ENCODE measurements around the gene DBNL.

Gene DBNL

DNA sequence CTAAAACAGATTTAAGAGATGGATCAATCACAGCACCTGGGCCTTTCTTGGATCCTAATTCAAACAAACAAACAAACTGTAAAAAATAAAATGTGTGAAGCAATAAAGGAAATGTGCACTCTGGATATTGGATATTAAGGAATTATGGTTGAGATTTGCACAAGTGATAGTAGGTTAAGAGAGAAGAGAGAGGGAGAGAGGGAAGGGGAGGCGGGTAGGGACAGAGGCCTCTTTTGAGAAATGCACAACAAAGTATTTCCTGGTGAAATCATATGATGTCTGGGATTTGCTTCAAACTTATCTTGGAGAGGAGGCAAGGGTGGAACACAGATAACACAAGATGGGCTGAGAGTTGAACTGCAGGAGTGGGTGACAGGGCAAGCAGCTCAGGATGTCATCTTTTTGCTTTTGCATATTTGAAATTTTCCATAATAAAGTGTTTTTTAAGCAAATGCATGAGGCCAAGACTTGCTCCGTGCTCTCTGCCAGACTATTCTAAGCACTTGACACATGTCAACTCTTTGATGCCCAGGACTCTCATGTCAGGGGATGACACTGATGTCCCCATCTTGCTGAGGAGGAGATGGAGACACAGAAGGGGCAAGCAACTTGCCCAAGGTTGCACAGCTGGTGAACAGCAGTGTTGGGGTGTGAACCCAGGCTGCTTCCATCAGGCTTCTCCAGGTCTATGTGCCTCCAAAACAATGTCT lies 50.5 kb downstream of the DBNL start:
- DNase-seq (ENCODE audit: extremely low spot score), result no peak
- no peak for TF ChIP-seq FOXA1 (IDR thresholded peaks at IDR 0.05)
- TF ChIP-seq FOXK2 (IDR thresholded peaks at IDR 0.05), result no peak
- TF ChIP-seq SUZ12 (IDR thresholded peaks at IDR 0.05), result no peak
- TF ChIP-seq L3MBTL2 (conservative IDR thresholded peaks at IDR 0.05), result no peak
- TF ChIP-seq TARDBP (IDR thresholded peaks at IDR 0.05), result no peak
- no peak for TF ChIP-seq ARNT (IDR thresholded peaks at IDR 0.05)
- TF ChIP-seq ELF4 (IDR thresholded peaks at IDR 0.05), result no peak
- no peak for TF ChIP-seq PKNOX1 (IDR thresholded peaks at IDR 0.05)
- no peak for TF ChIP-seq SP1 (IDR thresholded peaks at IDR 0.05)
- no peak for TF ChIP-seq NFRKB (IDR thresholded peaks at IDR 0.05)
- POLR2A ChIA-PET, result interaction anchor here (1.0 kb wide), 1 partner anchor 21 kb away, joined by 3 read pairs; no protein-coding TSS in a partner anchor
- CTCF ChIA-PET, result no interaction called here

DNA sequence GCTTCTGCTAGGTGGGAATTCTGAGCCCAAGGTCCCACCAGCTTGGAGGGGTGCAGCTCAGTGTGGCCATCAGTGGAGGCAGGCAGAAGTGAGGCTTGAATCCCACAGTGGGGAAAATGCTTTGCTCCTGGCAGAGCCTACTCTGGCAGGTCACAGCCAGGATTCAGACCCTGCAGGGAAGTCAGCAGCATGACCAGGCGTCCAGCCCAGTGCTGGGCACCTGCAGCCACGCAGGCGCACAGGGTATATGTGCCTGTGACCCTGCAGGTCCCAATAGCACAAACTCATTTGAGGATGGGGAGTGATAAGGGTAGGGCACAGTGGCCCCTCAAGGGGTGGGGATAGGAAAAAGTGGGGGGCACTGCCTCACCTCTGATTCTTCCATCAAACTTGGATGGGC lies 51.3 kb downstream of the DBNL start:
- TF ChIP-seq SP1 (IDR thresholded peaks at IDR 0.05), result no peak
- no peak for TF ChIP-seq LEF1 (IDR thresholded peaks at IDR 0.05; ENCODE audit: borderline replicate concordance)
- no peak for TF ChIP-seq PKNOX1 (IDR thresholded peaks at IDR 0.05)
- no peak for TF ChIP-seq ARNT (IDR thresholded peaks at IDR 0.05)
- no peak for TF ChIP-seq ELF4 (IDR thresholded peaks at IDR 0.05)
- TF ChIP-seq FOXK2 (IDR thresholded peaks at IDR 0.05), result no peak
- no peak for TF ChIP-seq ZNF384 (IDR thresholded peaks at IDR 0.05)
- TF ChIP-seq SUZ12 (IDR thresholded peaks at IDR 0.05), result no peak
- TF ChIP-seq NFRKB (IDR thresholded peaks at IDR 0.05), result no peak
- ChIA-PET CTCF (no interaction called here), POLR2A (interaction anchor here (1.0 kb wide), 1 partner anchor 21 kb away, joined by 3 read pairs; no protein-coding TSS in a partner anchor)
- DNase-seq (ENCODE audit: extremely low spot score), result no peak

DNA sequence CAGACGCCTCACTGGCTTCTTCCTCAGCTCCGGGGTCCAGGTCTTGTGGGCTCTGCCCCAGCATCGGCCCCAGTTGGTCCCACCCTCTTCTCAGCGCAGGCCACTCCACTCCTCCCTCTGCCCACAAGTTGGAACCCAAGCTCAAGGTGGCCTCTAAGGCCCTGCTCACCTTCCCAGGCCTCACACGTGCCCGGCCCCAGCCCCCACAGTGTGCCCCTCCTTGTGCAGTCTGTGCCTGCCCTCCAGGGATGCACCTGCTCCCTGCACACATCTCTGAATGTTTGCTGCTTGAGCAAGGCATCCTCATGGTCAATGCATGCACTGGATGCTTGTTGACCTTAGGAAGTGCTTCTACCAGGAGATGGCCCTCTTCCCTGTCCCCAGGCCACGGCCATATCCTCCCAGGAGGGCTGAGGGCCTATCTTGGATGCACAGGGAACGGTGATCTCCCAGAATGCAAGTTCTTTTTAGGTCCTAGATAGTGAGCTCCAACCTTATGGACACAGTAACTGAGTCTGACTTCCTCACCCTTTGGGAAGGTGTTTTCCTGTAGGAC lies 51.9 kb downstream of the DBNL start:
- TF ChIP-seq LEF1 (IDR thresholded peaks at IDR 0.05; ENCODE audit: borderline replicate concordance) (no peak), FOXM1 (IDR thresholded peaks at IDR 0.05; ENCODE audit: borderline replicate concordance) (no peak), BHLHE40 (IDR thresholded peaks at IDR 0.05; ENCODE audit: borderline replicate concordance) (no peak), FOXK2 (IDR thresholded peaks at IDR 0.05) (no peak), CTBP1 (IDR thresholded peaks at IDR 0.05; ENCODE audit: borderline replicate concordance) (no peak)
- ChIA-PET CTCF (no interaction called here), POLR2A (interaction anchor here (1.0 kb wide), 1 partner anchor 20 kb away, joined by 3 read pairs; no protein-coding TSS in a partner anchor)
- DNase-seq (ENCODE audit: extremely low spot score), result no peak

DNA sequence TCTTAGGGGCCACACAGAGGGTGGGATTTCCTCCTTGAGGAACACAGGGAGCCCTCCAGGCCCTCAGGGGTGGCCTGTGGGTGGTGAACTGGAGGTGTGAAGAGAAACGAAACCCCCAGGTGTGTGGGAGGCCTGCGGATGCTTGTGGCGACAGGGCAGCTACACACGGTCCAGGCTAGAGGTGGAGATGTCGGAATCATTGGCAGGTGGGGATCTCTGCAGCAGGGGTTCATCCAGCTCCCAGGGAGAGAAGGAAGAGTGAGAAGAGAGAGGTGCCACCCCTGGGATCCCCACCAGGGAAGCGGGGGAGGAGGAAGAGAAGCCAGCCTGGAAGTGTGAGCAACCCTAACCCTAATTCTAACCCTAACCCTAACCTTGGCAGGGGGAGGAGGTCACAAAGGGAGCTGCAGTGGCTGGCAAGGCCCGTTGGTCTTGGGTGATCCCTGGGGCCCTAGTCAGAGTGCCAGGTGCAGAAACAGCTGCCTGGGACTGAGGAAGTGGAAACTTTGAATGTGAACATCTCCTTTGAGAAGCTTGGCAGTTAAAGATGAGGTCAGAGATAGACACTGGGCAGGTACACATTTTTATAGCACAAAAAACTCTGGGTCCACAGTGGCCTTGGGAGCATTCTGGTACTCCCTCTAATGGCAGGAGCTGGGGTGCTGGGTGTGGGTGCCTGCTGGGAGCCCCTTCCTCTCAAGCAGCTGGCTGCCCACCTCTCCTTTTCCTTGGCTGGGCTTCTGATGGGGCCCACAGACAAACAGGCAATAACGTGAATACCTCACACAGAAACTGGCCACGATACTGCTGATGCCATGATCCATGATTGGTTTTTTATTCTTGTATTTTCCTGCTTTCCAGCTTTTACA lies 52.8 kb downstream of the DBNL start:
- ChIA-PET CTCF (no interaction called here), POLR2A (no interaction called here)
- no peak for DNase-seq (ENCODE audit: extremely low spot score)
- TF ChIP-seq HDGF (IDR thresholded peaks at IDR 0.05; ENCODE audit: borderline replicate concordance) (no peak), CTBP1 (IDR thresholded peaks at IDR 0.05; ENCODE audit: borderline replicate concordance) (no peak), BHLHE40 (IDR thresholded peaks at IDR 0.05; ENCODE audit: borderline replicate concordance) (no peak), LEF1 (IDR thresholded peaks at IDR 0.05; ENCODE audit: borderline replicate concordance) (no peak), NFRKB (IDR thresholded peaks at IDR 0.05) (no peak), L3MBTL2 (conservative IDR thresholded peaks at IDR 0.05) (no peak), ELF4 (IDR thresholded peaks at IDR 0.05) (no peak), SP1 (IDR thresholded peaks at IDR 0.05) (no peak), PKNOX1 (IDR thresholded peaks at IDR 0.05) (no peak), ZNF384 (IDR thresholded peaks at IDR 0.05) (no peak), TARDBP (IDR thresholded peaks at IDR 0.05) (no peak), FOXM1 (IDR thresholded peaks at IDR 0.05; ENCODE audit: borderline replicate concordance) (no peak), FOXA1 (IDR thresholded peaks at IDR 0.05) (no peak), SUZ12 (IDR thresholded peaks at IDR 0.05) (no peak), ARNT (IDR thresholded peaks at IDR 0.05) (no peak), FOXK2 (IDR thresholded peaks at IDR 0.05) (no peak)

DNA sequence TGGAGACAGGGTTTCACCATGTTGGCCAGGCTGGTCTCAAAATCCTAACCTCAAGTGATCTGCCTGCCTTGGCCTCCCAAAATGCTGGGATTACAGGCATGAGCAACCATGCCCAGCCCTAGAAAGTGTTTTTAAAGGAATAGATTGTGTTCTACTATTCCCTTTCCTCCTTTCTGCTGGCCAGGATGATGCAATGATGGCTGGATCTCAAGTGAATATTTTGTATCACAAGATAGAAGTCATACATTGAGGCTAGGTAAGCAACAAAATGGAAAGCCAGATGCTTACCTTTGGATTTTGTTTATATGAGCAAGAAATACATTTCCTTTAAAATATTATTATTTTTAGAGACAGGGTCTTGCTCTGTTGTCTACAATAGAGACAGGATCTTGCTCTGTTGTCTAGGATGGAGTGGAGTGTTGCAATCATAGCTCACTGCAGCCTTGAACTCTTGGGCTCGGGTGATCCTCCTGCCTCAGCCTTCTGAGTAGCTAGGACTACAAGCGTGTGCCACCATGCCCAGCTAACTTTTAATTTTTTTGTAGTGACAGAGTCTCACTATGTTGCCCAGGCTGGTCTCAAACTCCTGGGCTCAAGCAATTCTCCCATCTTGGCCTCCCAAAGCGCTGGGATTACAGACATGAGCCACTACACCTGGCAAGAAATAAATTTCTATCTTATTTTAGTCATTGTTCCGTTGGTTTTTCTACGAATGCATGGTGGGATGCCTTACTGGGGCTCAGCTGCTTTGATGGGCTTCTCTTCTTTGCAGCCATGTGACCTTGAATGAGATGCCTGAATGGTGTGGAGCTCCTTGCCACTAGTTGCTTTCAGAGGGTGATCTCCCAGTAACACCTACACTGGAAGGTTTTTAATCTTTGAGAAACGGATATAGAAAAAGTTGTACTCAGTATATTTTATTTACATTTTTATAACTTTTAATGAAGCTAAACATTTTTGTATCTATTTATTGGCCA lies 53.9 kb downstream of the DBNL start:
- TF ChIP-seq FOXA1 (IDR thresholded peaks at IDR 0.05), result no peak
- TF ChIP-seq FOXM1 (IDR thresholded peaks at IDR 0.05; ENCODE audit: borderline replicate concordance), result no peak
- TF ChIP-seq ELF4 (IDR thresholded peaks at IDR 0.05), result no peak
- ChIA-PET CTCF (interaction anchor here (1.1 kb wide), 1 partner anchor 13 kb away, joined by 4 read pairs; no protein-coding TSS in a partner anchor), POLR2A (interaction anchor here (0.8 to 1.1 kb wide), 2 partner anchors 11 to 54 kb away, joined by 3 read pairs; partner anchors contain the start of gene DBNL)
- DNase-seq (ENCODE audit: extremely low spot score), result no peak

Measured in HEK293T (cell line).